ENCODE results near the gene IGFLR1. TPM values are rescaled to one million over a fixed set of nuclear protein-coding genes. Genes with fewer than 3 reads are reported as not detected.

The IGFLR1 gene
- total and polyA plus RNA-seq, 9 of the 15 experiments (the other 6 are each of a cell fraction or from before 2014, with no cell fraction given), result 1.0 to 14.3 (median 4.6) TPM

DNA sequence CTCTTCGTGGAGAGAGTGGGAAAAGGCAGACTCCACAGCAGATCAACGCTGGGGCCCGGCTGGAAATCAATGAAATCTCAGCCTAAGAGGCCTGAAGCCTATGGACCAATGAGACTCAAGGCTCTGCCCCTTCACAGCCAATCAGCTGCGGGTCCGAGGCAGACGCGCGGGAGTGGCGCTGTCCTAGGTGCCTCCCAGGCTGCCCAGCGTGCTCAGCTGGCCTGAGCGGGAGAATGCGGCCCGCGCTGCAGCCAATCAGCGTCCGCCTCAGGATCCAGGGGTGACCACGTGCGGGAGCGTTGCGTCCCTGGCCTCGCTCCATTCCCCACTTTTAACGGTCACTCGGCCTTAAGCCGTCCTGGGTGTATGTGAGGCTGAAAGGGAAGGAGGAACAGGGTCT lies 38.0 kb downstream of the IGFLR1 start, which contains the start of gene ZBTB32 (continued):
- TF ChIP-seq, protein P1, sequence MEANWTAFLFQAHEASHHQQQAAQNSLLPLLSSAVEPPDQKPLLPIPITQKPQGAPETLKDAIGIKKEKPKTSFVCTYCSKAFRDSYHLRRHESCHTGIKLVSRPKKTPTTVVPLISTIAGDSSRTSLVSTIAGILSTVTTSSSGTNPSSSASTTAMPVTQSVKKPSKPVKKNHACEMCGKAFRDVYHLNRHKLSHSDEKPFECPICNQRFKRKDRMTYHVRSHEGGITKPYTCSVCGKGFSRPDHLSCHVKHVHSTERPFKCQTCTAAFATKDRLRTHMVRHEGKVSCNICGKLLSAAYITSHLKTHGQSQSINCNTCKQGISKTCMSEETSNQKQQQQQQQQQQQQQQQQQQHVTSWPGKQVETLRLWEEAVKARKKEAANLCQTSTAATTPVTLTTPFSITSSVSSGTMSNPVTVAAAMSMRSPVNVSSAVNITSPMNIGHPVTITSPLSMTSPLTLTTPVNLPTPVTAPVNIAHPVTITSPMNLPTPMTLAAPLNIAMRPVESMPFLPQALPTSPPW (CRISPR knock-in tag; IDR thresholded peaks at IDR 0.05), result no peak
- peak; percentile 66 for TF ChIP-seq ZNF143 (CRISPR knock-in tag; IDR thresholded peaks at IDR 0.05)
- TF ChIP-seq, protein P2, sequence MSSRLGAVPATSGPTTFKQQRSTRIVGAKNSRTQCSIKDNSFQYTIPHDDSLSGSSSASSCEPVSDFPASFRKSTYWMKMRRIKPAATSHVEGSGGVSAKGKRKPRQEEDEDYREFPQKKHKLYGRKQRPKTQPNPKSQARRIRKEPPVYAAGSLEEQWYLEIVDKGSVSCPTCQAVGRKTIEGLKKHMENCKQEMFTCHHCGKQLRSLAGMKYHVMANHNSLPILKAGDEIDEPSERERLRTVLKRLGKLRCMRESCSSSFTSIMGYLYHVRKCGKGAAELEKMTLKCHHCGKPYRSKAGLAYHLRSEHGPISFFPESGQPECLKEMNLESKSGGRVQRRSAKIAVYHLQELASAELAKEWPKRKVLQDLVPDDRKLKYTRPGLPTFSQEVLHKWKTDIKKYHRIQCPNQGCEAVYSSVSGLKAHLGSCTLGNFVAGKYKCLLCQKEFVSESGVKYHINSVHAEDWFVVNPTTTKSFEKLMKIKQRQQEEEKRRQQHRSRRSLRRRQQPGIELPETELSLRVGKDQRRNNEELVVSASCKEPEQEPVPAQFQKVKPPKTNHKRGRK (tag; IDR thresholded peaks at IDR 0.05), result no peak
- TF ChIP-seq, protein P3, sequence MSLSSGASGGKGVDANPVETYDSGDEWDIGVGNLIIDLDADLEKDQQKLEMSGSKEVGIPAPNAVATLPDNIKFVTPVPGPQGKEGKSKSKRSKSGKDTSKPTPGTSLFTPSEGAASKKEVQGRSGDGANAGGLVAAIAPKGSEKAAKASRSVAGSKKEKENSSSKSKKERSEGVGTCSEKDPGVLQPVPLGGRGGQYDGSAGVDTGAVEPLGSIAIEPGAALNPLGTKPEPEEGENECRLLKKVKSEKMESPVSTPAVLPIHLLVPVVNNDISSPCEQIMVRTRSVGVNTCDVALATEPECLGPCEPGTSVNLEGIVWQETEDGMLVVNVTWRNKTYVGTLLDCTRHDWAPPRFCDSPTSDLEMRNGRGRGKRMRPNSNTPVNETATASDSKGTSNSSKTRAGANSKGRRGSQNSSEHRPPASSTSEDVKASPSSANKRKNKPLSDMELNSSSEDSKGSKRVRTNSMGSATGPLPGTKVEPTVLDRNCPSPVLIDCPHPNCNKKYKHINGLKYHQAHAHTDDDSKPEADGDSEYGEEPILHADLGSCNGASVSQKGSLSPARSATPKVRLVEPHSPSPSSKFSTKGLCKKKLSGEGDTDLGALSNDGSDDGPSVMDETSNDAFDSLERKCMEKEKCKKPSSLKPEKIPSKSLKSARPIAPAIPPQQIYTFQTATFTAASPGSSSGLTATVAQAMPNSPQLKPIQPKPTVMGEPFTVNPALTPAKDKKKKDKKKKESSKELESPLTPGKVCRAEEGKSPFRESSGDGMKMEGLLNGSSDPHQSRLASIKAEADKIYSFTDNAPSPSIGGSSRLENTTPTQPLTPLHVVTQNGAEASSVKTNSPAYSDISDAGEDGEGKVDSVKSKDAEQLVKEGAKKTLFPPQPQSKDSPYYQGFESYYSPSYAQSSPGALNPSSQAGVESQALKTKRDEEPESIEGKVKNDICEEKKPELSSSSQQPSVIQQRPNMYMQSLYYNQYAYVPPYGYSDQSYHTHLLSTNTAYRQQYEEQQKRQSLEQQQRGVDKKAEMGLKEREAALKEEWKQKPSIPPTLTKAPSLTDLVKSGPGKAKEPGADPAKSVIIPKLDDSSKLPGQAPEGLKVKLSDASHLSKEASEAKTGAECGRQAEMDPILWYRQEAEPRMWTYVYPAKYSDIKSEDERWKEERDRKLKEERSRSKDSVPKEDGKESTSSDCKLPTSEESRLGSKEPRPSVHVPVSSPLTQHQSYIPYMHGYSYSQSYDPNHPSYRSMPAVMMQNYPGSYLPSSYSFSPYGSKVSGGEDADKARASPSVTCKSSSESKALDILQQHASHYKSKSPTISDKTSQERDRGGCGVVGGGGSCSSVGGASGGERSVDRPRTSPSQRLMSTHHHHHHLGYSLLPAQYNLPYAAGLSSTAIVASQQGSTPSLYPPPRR (CRISPR knock-in tag; IDR thresholded peaks at IDR 0.05; ENCODE audit: borderline replicate concordance), result no peak
- no peak for TF ChIP-seq ZFP1 (CRISPR knock-in tag; IDR thresholded peaks at IDR 0.05)
- TF ChIP-seq RFX1 (IDR thresholded peaks at IDR 0.05), result no peak
- peak; percentile 74 for TF ChIP-seq RBM25 (IDR thresholded peaks at IDR 0.05; ENCODE audit: low read depth, low read length, severe bottlenecking)
- TF ChIP-seq PCBP2 (IDR thresholded peaks at IDR 0.05; ENCODE audit: low read depth, low read length, poor library complexity, severe bottlenecking), result no peak
- no peak for TF ChIP-seq TAF1 (IDR thresholded peaks at IDR 0.05; ENCODE audit: control insufficient read depth, extremely low read depth, insufficient read depth, low read length, severe bottlenecking)
- no peak for TF ChIP-seq CC2D1A (IDR thresholded peaks at IDR 0.05)
- TF ChIP-seq, protein P4, sequence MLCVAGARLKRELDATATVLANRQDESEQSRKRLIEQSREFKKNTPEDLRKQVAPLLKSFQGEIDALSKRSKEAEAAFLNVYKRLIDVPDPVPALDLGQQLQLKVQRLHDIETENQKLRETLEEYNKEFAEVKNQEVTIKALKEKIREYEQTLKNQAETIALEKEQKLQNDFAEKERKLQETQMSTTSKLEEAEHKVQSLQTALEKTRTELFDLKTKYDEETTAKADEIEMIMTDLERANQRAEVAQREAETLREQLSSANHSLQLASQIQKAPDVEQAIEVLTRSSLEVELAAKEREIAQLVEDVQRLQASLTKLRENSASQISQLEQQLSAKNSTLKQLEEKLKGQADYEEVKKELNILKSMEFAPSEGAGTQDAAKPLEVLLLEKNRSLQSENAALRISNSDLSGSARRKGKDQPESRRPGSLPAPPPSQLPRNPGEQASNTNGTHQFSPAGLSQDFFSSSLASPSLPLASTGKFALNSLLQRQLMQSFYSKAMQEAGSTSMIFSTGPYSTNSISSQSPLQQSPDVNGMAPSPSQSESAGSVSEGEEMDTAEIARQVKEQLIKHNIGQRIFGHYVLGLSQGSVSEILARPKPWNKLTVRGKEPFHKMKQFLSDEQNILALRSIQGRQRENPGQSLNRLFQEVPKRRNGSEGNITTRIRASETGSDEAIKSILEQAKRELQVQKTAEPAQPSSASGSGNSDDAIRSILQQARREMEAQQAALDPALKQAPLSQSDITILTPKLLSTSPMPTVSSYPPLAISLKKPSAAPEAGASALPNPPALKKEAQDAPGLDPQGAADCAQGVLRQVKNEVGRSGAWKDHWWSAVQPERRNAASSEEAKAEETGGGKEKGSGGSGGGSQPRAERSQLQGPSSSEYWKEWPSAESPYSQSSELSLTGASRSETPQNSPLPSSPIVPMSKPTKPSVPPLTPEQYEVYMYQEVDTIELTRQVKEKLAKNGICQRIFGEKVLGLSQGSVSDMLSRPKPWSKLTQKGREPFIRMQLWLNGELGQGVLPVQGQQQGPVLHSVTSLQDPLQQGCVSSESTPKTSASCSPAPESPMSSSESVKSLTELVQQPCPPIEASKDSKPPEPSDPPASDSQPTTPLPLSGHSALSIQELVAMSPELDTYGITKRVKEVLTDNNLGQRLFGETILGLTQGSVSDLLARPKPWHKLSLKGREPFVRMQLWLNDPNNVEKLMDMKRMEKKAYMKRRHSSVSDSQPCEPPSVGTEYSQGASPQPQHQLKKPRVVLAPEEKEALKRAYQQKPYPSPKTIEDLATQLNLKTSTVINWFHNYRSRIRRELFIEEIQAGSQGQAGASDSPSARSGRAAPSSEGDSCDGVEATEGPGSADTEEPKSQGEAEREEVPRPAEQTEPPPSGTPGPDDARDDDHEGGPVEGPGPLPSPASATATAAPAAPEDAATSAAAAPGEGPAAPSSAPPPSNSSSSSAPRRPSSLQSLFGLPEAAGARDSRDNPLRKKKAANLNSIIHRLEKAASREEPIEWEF (CRISPR knock-in tag; IDR thresholded peaks at IDR 0.05), result no peak
- TF ChIP-seq ZNF324 (CRISPR knock-in tag; IDR thresholded peaks at IDR 0.05), result no peak
- no peak for TF ChIP-seq SLC30A9 (CRISPR knock-in tag; IDR thresholded peaks at IDR 0.05)
- TF ChIP-seq HMG20A (CRISPR knock-in tag; conservative IDR thresholded peaks at IDR 0.05), result no peak
- TF ChIP-seq HDAC1 (IDR thresholded peaks at IDR 0.05), result peak in 1 of 2 experiments; percentile 91; a peak in 2 of 4 replicates
